GM18508 (cell line): ENCODE data around the gene NR0B1.

Experiments
- ATAC-seq: cut with Tn5 transposase; IDR thresholded peaks from one replicate; pipeline ENCODE4 v1.9.1; 2021; ENCODE audit warnings: moderate number of reproducible peaks; ENCODE audit not compliant: insufficient read depth, unreplicated experiment

NR0B1 gene

GRCh38 chrX:30275498-30275897 is 33.7 kb downstream of the NR0B1 start:
- no peak for ATAC-seq

DNA sequence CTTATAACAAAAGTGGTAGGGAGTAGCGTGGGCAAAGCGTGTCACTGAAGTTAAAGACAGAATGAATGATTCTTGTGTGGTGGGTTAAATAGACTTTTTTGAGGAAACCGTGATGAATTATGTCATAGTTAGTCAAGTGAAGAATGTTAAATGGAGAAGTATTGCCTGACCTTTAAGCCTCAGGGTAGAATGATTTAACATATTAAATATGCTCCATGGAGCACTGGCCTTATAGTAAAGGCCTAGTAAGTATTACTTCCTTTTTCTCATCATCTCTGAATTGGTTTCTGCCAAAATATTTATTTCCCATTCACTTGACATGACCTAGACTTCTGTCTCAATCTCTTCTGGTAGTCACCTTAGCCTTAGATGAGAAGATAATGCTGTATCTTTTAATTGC is 38.6 kb downstream of the NR0B1 start:
- ATAC-seq, result no peak

DNA sequence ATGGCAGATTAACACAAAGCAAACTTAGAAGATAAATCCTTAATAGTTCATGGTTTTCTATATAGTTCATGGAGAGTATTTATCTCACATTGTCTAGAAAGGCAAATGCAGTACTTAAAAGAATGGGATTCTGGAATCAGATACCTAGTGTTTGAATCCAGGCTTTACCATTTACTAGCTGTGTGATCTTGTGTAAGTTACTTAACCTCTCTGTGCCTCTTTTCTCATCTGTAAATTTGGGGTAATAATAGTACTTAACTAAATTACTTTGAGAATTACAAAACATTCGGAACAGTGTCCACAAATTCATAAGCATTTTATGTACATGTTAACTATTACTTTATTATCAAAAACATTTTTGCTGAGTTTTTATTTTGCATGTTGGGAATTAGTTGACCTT is 46.4 kb downstream of the NR0B1 start:
- no peak for ATAC-seq

GRCh38 chrX:30261012-30261411 is 48.2 kb downstream of the NR0B1 start:
- no peak for ATAC-seq

DNA sequence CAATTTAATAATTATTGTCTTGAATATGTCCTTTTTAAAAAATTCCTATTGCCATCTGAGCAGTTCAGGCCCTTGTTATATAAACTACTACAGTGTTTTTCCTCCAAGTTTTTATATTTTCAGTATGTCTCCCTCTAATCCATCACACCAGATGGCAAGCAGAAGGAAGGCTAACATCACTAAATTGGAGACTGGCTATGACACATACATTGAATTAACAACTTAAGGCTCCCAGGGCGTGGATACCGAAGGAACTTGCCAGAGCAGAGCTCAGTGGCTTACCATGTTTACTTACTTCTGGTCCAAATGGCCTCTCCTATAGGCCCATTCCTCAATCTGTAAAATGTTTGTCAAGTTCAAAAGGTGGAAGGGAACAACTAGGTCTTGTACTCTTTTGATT is 49.3 kb downstream of the NR0B1 start:
- no peak for ATAC-seq
